Nephron progenitor cell (in vitro differentiated cells): ENCODE data around the gene VEZT.

ENCODE experiments used
- DNase-seq: peaks from one replicate; pipeline ENCODE4 v3.0.0; 2021
- H3K27ac Mint-ChIP-seq: 2 replicates; pipeline ENCODE4 v1.8.0; 2021; ENCODE audit warnings: mild to moderate bottlenecking, moderate library complexity, mixed read lengths
- H3K27me3 Mint-ChIP-seq: 2 replicates; pipeline ENCODE4 v1.8.0; 2021; ENCODE audit warnings: mild to moderate bottlenecking, low read depth, mixed read lengths; ENCODE audit not compliant: poor library complexity
- H3K36me3 Mint-ChIP-seq: 2 replicates; pipeline ENCODE4 v1.8.0; 2021; ENCODE audit warnings: low read depth, mixed read lengths
- H3K4me1 Mint-ChIP-seq: 2 replicates; pipeline ENCODE4 v1.8.0; 2021; ENCODE audit warnings: mixed read lengths
- H3K4me3 Mint-ChIP-seq: 2 replicates; pipeline ENCODE4 v1.8.0; 2021; ENCODE audit warnings: mild to moderate bottlenecking, moderate library complexity, mixed read lengths
- H3K9me3 Mint-ChIP-seq: 2 replicates; pipeline ENCODE4 v1.8.0; 2021; ENCODE audit warnings: mild to moderate bottlenecking, moderate library complexity, mixed read lengths
- TF ChIP-seq, protein P1 (sequence below): fragments of 200-600 bp; sonication (generic); IDR thresholded peaks from 2 replicates; pipeline ENCODE4 v1.5.0; 2021; ENCODE audit warnings: antibody characterized with exemption

The VEZT gene

DNA sequence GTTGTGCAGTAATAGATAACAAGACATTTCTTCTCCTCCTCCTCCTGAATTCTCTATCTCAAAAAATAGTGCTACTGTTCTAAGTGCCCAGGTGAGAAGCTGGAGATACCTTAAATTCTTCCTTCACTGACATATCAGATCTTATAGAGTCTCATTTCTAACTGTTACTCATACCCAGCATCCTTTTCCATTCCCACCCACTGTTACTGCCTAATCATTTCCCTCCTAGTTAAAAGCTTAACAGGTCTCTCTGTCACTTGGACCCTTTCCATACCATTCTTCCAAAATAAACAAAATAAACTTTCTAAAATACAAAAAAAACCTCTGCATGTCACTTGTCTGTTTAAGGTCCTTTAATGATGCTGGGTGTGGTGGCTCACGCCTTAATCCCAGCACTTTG is 124.4 kb downstream of the VEZT start:
- peaks cover 2% of the 10 kb centered on the region for H3K27me3 Mint-ChIP-seq
- TF ChIP-seq, protein P1, sequence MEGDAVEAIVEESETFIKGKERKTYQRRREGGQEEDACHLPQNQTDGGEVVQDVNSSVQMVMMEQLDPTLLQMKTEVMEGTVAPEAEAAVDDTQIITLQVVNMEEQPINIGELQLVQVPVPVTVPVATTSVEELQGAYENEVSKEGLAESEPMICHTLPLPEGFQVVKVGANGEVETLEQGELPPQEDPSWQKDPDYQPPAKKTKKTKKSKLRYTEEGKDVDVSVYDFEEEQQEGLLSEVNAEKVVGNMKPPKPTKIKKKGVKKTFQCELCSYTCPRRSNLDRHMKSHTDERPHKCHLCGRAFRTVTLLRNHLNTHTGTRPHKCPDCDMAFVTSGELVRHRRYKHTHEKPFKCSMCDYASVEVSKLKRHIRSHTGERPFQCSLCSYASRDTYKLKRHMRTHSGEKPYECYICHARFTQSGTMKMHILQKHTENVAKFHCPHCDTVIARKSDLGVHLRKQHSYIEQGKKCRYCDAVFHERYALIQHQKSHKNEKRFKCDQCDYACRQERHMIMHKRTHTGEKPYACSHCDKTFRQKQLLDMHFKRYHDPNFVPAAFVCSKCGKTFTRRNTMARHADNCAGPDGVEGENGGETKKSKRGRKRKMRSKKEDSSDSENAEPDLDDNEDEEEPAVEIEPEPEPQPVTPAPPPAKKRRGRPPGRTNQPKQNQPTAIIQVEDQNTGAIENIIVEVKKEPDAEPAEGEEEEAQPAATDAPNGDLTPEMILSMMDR = no peak
- peaks cover 4% of the 10 kb centered on the region for H3K4me1 Mint-ChIP-seq
- no peak overlapping the region for H3K4me3 Mint-ChIP-seq
- H3K27ac Mint-ChIP-seq = no peak overlapping the region
- H3K9me3 Mint-ChIP-seq = peaks cover 3% of the 10 kb centered on the region
- no peaks in the 10 kb centered on the region for H3K36me3 Mint-ChIP-seq
- DNase-seq = no peak

DNA sequence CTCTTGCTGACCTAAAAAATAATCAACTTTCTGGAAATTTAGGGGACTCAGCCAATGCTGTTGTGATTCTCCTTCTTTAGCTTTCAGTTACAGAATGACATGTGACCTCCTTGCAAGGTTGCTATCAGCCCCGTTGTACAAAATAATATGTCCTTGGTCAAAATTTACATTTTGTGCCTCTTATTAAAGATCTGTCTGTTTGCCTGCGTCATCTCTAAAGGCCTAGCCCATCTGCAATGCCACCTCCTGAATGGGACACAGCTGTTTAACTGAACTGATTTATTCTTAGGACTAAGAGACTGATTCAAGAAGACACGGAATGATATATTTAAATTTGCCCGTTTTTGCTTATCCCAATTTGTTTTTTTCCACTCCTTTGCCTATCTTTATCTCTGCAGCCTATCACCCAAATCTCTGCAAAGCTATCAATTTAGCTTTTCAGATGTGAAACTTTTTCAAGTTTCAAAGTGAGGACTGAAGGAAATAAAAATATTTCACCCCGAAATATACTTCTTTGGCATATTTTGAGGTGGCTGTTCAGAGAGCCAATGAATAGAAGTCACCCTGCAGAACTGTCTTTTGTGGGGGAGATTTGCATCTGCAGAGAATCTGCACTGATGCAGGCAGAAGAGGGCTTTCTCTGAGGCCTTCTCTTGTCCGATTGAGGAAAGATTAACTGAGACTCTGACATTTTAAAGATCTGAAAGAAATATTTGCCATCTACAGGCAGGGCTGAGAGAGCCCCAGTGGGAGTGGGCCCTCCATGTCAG is 126.0 kb downstream of the VEZT start:
- TF ChIP-seq, protein P1 = no peak
- Mint-ChIP-seq H3K27me3 (peaks cover 2% of the 10 kb centered on the region), H3K4me3 (no peak overlapping the region), H3K27ac (no peak overlapping the region), H3K9me3 (peaks cover 3% of the 10 kb centered on the region), H3K4me1 (no peaks in the 10 kb centered on the region), H3K36me3 (no peaks in the 10 kb centered on the region)
- no peak for DNase-seq

DNA sequence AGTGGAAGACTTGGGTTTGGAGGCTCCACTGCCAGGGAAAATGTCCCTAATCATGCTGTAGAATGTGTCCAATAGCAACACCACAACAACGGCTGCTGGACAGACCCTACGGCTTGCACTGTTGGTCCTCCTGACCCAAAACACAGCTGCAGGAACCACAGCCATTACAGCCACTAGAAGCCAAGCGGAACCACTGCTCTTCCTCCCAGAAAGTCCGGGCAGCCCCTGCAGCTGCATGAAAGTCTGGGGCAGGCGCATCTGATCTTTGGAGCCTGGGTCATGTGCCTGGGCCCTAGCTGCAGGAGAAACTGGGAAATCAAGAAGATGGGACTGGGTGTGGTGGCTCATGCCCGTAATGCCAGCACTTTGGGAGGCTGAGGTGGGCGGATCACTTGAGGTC is 131.7 kb downstream of the VEZT start:
- H3K27ac Mint-ChIP-seq = peak overlapping the region; percentile 36
- H3K4me1 Mint-ChIP-seq = peaks cover 10% of the 10 kb centered on the region
- peaks cover 2% of the 10 kb centered on the region for H3K27me3 Mint-ChIP-seq
- TF ChIP-seq, protein P1 = no peak
- no peak overlapping the region for H3K4me3 Mint-ChIP-seq
- H3K36me3 Mint-ChIP-seq = no peaks in the 10 kb centered on the region
- no peak for DNase-seq
- H3K9me3 Mint-ChIP-seq = no peaks in the 10 kb centered on the region

DNA sequence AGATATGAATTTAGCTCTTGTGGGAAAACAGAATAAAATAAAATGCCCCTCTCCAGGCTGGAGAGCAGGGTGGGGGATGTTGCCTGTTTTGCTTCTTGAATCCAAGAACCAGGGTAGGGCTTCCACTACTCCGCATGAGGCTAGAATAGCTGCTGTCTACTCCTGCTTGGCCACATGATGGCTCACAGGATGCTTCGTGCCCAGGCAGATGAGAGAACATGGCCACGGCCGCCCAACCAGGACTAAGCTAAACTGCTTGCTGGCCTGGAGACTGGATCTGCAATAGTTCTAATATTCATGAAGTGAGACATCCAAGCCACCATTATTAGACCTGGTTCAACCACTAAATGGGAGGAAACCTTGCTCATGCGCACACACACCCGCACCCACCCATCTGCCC is 134.1 kb downstream of the VEZT start:
- H3K4me3 Mint-ChIP-seq = no peak overlapping the region
- H3K27me3 Mint-ChIP-seq = no peaks in the 10 kb centered on the region
- no peaks in the 10 kb centered on the region for H3K9me3 Mint-ChIP-seq
- no peak overlapping the region for H3K27ac Mint-ChIP-seq
- DNase-seq = no peak
- H3K36me3 Mint-ChIP-seq = no peaks in the 10 kb centered on the region
- TF ChIP-seq, protein P1 = no peak
- peaks cover 10% of the 10 kb centered on the region for H3K4me1 Mint-ChIP-seq
